A549 (cell line): ENCODE results near the gene WDR82. TPM values are rescaled to one million over a fixed set of nuclear protein-coding genes. Genes with fewer than 3 reads are reported as not detected.

Experiments
- ATAC-seq, 2 experiments: fragments of 200-7000 bp in 1 of 2; fragments of >200 bp in 1 of 2; cut with Nextera tagmentation in 1 of 2; cut with Tn5 transposase in 1 of 2; 3 replicates each; pipeline versions ENCODE4 v1.8.0 to v1.9.1; 2018 to 2020; ENCODE audit warnings: mild to moderate bottlenecking in 1 of 2, moderate library complexity in 1 of 2
- CTCF ChIA-PET: fragments of 300-600 bp; sonication (Branson Sonifier 250); formaldehyde crosslinking; extraction: SDS; loops from one replicate; lab custom pipeline; 2021; ENCODE audit warnings: antibody characterized with exemption, inconsistent platforms; lab: Yijun Ruan, JAX
- POLR2A ChIA-PET: fragments of 350-600 bp; formaldehyde crosslinking; extraction: SDS; loops from one replicate; lab custom pipeline; 2021; ENCODE audit warnings: antibody characterized with exemption, inconsistent platforms; lab: Yijun Ruan, JAX
- DNase-seq, 2 experiments: peaks; one replicate each; pipeline versions ENCODE4 v3.0.0 to v3.0.0-alpha.2; 2011 to 2016; ENCODE audit warnings: low read depth in 1 of 2, low spot score in 1 of 2
- FAIRE-seq: peaks from 2 replicates; lab custom pipeline; 2011; peaks lifted over from hg19 to GRCh38; lab: Jason Lieb, UNC
- H3K27ac ChIP-seq, 2 experiments: fragments of >200 bp; sonication (Bioruptor Twin); formaldehyde crosslinking; 3 replicates each; pipeline ENCODE4 v1.5.1; 2016 to 2017
- H3K4me1 ChIP-seq: fragments of >200 bp; sonication (Bioruptor Twin); formaldehyde crosslinking; 3 replicates; pipeline ENCODE4 v1.6.1; 2016
- H3K4me2 ChIP-seq: fragments of >200 bp; sonication (Bioruptor Twin); formaldehyde crosslinking; 3 replicates; pipeline ENCODE4 v1.6.1; 2016
- H3K4me3 ChIP-seq: fragments of >200 bp; sonication (Bioruptor Twin); formaldehyde crosslinking; 3 replicates; pipeline ENCODE4 v1.5.1; 2016
- H3K9me3 ChIP-seq: fragments of >200 bp; sonication (Bioruptor Twin); formaldehyde crosslinking; 3 replicates; pipeline ENCODE4 v1.6.1; 2016
- CBX2 ChIP-seq: fragments of 200-600 bp; sonication (generic); IDR thresholded peaks from 2 replicates; pipeline ENCODE4 v1.6.1; 2016; ENCODE audit warnings: low read depth, mild to moderate bottlenecking, borderline replicate concordance
- CEBPB ChIP-seq, 2 experiments: fragments of >200 bp in 1 of 2; sonication (Bioruptor Twin) in 1 of 2; formaldehyde crosslinking in 1 of 2; IDR thresholded peaks; 2 replicates each; pipeline ENCODE4 v1.6.1; 2012 to 2016
- CHD2 ChIP-seq: fragments of 150-350 bp; IDR thresholded peaks from 2 replicates; pipeline ENCODE4 v1.6.1; 2014; ENCODE audit warnings: low read length; ENCODE audit not compliant: partially characterized antibody
- CHD4 ChIP-seq: fragments of 200-600 bp; sonication (generic); IDR thresholded peaks from 2 replicates; pipeline ENCODE4 v1.6.1; 2016; ENCODE audit warnings: antibody characterized with exemption, mild to moderate bottlenecking, borderline replicate concordance
- EHF ChIP-seq: fragments of 250-450 bp; sonication (Bioruptor Pico); IDR thresholded peaks from 2 replicates; pipeline ENCODE4 v1.5.0; 2020; ENCODE audit warnings: mild to moderate bottlenecking
- EHMT2 ChIP-seq: fragments of 200-600 bp; sonication (generic); IDR thresholded peaks from 2 replicates; pipeline ENCODE4 v1.6.1; 2016; ENCODE audit warnings: antibody characterized with exemption, low read depth, mild to moderate bottlenecking, moderate library complexity
- EP300 ChIP-seq, 2 experiments: fragments of >200 bp; sonication (Bioruptor Twin); formaldehyde crosslinking; IDR thresholded peaks; 2 replicates in 1 of 2; 3 replicates in 1 of 2; pipeline ENCODE4 v1.6.1; 2016 to 2017
- ESRRA ChIP-seq: fragments of 150-350 bp; IDR thresholded peaks from 2 replicates; pipeline ENCODE4 v1.6.1; 2014; ENCODE audit warnings: mild to moderate bottlenecking, low read length, borderline replicate concordance
- FOSB ChIP-seq: fragments of 250-450 bp; sonication (Bioruptor Pico); IDR thresholded peaks from 2 replicates; pipeline ENCODE4 v1.5.0; 2020; ENCODE audit warnings: mild to moderate bottlenecking, moderate library complexity
- GATA3 ChIP-seq: IDR thresholded peaks from 2 replicates; pipeline ENCODE4 v1.6.1; 2012; ENCODE audit warnings: borderline replicate concordance
- HOXB13 ChIP-seq: fragments of 250-450 bp; sonication (Bioruptor Pico); IDR thresholded peaks from 2 replicates; pipeline ENCODE4 v1.5.0; 2020; ENCODE audit warnings: low read depth, mild to moderate bottlenecking, moderate library complexity
- HOXB5 ChIP-seq: fragments of 250-450 bp; sonication (Bioruptor Pico); IDR thresholded peaks from 2 replicates; pipeline ENCODE4 v1.5.0; 2020; ENCODE audit warnings: mild to moderate bottlenecking, moderate library complexity
- JUN ChIP-seq, 2 experiments: fragments of >200 bp; sonication (Bioruptor Twin); formaldehyde crosslinking; IDR thresholded peaks; 2 replicates in 1 of 2; 3 replicates in 1 of 2; pipeline ENCODE4 v1.6.1; 2016 to 2017
- MYC ChIP-seq: IDR thresholded peaks from 2 replicates; pipeline ENCODE4 v1.6.1; 2012; ENCODE audit warnings: mild to moderate bottlenecking, inconsistent platforms, low read length, improper control_type of control experiment, borderline replicate concordance
- NR3C1 ChIP-seq: fragments of >200 bp; sonication (Bioruptor Twin); formaldehyde crosslinking; IDR thresholded peaks from 3 replicates; pipeline ENCODE4 v1.6.1; 2017
- PHF8 ChIP-seq: fragments of 200-600 bp; sonication (generic); IDR thresholded peaks from 2 replicates; pipeline ENCODE4 v1.6.1; 2016; ENCODE audit warnings: low read depth, mild to moderate bottlenecking, antibody characterized with exemption, moderate library complexity, borderline replicate concordance
- POLR2A ChIP-seq: IDR thresholded peaks from 2 replicates; pipeline ENCODE4 v1.6.1; 2012; ENCODE audit warnings: mild to moderate bottlenecking, low read length
- RNF2 ChIP-seq: fragments of 200-600 bp; sonication (generic); IDR thresholded peaks from 2 replicates; pipeline ENCODE4 v1.6.1; 2016; ENCODE audit warnings: low read depth, mild to moderate bottlenecking, antibody characterized with exemption, moderate library complexity, borderline replicate concordance
- SMC3 ChIP-seq: fragments of >200 bp; sonication (Bioruptor Twin); formaldehyde crosslinking; IDR thresholded peaks from 3 replicates; pipeline ENCODE4 v1.6.1; 2018; ENCODE audit warnings: inconsistent platforms
- SREBF2 ChIP-seq: fragments of 450-650 bp; IDR thresholded peaks from 2 replicates; pipeline ENCODE4 v1.6.1; 2014; ENCODE audit warnings: mild to moderate bottlenecking, moderate library complexity
- TFCP2L1 ChIP-seq: fragments of 250-450 bp; sonication (Bioruptor Pico); IDR thresholded peaks from 2 replicates; pipeline ENCODE4 v1.5.0; 2021; ENCODE audit warnings: mild to moderate bottlenecking
- ZNF302 ChIP-seq: fragments of 250-450 bp; sonication (Bioruptor Pico); IDR thresholded peaks from 2 replicates; pipeline ENCODE4 v1.9.0; 2021; ENCODE audit warnings: inconsistent platforms, mild to moderate bottlenecking, moderate library complexity
- ZSCAN20 ChIP-seq: fragments of 250-450 bp; sonication (Bioruptor Pico); IDR thresholded peaks from 2 replicates; pipeline ENCODE4 v1.8.0; 2022; ENCODE audit warnings: mild to moderate bottlenecking, moderate library complexity
- WGBS: methylation state at CpG from one replicate; pipeline ENCODE4 v1.1.6; 2017; ENCODE audit errors: missing lambda C conversion rate; 5-methylcytosine and 5-hydroxymethylcytosine counted together
- polyA plus RNA-seq, 4 experiments: library from polyadenylated mRNA; depleted of rRNA in 3 of 4; stranded (reverse); fragments of >200 nt; fragmentation: RNase III in 1 of 4; extraction: RNeasy Plus Mini Kit Qiagen cat#74134 plus additional on column Dnase treatment in 1 of 4; gene quantifications; 2 replicates in 3 of 4; 3 replicates in 1 of 4; pipeline ENCODE4 v1.2.3, GENCODE V29; 2011 to 2017
- TF ChIP-seq, protein P1 (sequence below): fragments of >200 bp; sonication (Bioruptor Twin); formaldehyde crosslinking; IDR thresholded peaks from 3 replicates; pipeline ENCODE4 v1.5.1; 2016
- TF ChIP-seq, protein P2 (sequence below): fragments of 250-450 bp; sonication (Bioruptor Pico); IDR thresholded peaks from 2 replicates; pipeline ENCODE4 v1.5.0; 2020; ENCODE audit warnings: low read depth, mild to moderate bottlenecking, moderate library complexity
- TF ChIP-seq, protein P3 (sequence below): fragments of 250-450 bp; sonication (Bioruptor Pico); IDR thresholded peaks from 2 replicates; pipeline ENCODE4 v1.5.0; 2021; ENCODE audit warnings: mild to moderate bottlenecking, moderate library complexity, borderline replicate concordance
- TF ChIP-seq, protein P4 (sequence below): IDR thresholded peaks from 2 replicates; pipeline ENCODE4 v1.6.1; 2012

Gene WDR82
- polyA plus RNA-seq, 2 of the 4 experiments (the other 2 are of a cell fraction): 50.6 to 52.7 TPM

DNA sequence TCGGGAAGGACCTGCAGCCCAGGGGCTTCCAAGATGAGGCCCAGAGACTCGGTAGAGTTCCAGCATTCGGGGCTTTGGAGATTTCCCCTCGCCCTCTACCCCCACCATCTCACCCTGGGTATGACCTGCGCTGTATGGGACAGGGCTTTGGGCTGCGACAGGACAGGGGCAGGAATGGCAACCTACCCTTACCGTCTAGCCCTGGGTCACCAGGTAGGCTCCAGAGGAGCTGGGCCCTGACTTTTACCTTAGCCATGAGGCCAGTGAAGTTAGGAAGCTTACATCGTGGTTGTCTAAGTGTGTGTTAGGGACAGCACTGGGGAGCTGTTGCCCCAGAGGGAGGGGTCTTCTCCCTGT is 32.2 kb downstream of the WDR82 start:
- no peaks in the 10 kb centered on the region for H3K9me3 ChIP-seq
- no peak for TF ChIP-seq ZSCAN20 (CRISPR knock-in tag)
- TF ChIP-seq, protein P1, sequence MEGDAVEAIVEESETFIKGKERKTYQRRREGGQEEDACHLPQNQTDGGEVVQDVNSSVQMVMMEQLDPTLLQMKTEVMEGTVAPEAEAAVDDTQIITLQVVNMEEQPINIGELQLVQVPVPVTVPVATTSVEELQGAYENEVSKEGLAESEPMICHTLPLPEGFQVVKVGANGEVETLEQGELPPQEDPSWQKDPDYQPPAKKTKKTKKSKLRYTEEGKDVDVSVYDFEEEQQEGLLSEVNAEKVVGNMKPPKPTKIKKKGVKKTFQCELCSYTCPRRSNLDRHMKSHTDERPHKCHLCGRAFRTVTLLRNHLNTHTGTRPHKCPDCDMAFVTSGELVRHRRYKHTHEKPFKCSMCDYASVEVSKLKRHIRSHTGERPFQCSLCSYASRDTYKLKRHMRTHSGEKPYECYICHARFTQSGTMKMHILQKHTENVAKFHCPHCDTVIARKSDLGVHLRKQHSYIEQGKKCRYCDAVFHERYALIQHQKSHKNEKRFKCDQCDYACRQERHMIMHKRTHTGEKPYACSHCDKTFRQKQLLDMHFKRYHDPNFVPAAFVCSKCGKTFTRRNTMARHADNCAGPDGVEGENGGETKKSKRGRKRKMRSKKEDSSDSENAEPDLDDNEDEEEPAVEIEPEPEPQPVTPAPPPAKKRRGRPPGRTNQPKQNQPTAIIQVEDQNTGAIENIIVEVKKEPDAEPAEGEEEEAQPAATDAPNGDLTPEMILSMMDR: no peak
- no peak for TF ChIP-seq CHD2
- no peak for TF ChIP-seq RNF2
- TF ChIP-seq EHF (CRISPR knock-in tag): no peak
- no peak for TF ChIP-seq EHMT2
- TF ChIP-seq, protein P2, sequence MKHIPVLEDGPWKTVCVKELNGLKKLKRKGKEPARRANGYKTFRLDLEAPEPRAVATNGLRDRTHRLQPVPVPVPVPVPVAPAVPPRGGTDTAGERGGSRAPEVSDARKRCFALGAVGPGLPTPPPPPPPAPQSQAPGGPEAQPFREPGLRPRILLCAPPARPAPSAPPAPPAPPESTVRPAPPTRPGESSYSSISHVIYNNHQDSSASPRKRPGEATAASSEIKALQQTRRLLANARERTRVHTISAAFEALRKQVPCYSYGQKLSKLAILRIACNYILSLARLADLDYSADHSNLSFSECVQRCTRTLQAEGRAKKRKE: no peak
- TF ChIP-seq EP300 (IDR thresholded peaks at IDR 0.05): no peak
- TF ChIP-seq POLR2A: no peak
- TF ChIP-seq FOSB (CRISPR knock-in tag): no peak
- ChIA-PET CTCF (interaction anchor here (1.1 to 4.5 kb wide), 4 partner anchors 14 to 34 kb away, joined by 3 to 26 read pairs (median 6); no protein-coding TSS in a partner anchor), POLR2A (interaction anchor here (1.9 kb wide), 1 partner anchor 32 kb away, joined by 10 read pairs; the partner anchor contains the start of gene WDR82)
- WGBS: 56% methylated on average over 7 of the region's 8 CpGs
- DNase-seq (no peak), ATAC-seq (peak; percentile 25 to 49; a peak in 4 of 6 replicates), FAIRE-seq (no peak)
- peak overlapping the region; percentile 83 to 93 for H3K27ac ChIP-seq
- H3K4me3 ChIP-seq: peak overlapping the region; percentile 71
- H3K4me1 ChIP-seq: peaks cover 5% of the 10 kb centered on the region; the same call in 2 of the 3 replicates
- peak overlapping the region; percentile 97 for H3K4me2 ChIP-seq

DNA sequence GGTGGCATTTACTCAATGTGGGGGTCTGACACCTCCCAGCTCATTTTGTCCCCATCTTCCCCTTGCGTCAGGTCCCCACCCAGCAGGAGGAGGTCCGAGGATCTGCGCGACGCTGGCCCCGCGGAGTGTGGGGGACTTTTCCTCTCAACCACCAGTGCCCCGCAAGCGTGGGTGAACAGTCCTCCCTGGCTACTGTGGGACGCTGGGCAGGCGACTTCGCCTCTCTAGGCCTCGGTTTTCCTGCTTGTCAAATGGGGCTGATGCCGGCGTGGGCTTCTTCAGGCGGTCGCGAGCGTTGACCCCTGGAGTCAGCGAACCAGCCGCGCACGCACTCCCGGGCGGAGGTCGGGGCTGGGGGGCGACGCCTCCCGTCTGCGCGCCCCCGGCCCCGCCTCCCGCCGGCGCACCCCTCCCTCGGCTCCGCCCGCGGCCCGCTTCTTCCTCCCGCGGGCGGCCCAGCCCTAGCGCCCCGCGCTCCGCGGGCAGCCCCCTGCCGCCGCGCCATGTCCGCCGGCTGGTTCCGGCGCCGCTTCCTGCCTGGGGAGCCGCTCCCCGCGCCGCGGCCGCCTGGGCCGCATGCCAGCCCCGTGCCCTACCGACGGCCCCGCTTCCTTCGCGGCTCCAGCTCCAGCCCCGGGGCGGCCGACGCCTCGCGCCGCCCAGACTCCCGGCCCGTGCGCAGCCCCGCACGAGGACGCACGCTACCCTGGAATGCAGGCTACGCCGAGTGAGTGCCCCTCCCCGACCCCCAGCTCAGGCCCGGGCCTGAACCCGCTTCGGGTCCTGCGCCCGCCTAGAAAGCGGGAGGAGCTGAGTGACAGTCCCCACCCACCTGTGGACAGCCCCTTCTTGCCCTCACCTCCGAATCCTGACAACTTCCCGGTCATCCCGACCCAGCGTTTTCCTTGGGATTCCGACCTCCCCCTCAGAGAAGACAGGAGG is 32.9 kb downstream of the WDR82 start, which contains the start of gene PPM1M:
Gene PPM1M, plus strand, starts transcription at position 438 of the 942 bp plus-strand sequence. Its CDS starts 66 bp downstream, at position 504.
- peak within 1 kb of the TSS; percentile 83 to 93 for H3K27ac ChIP-seq
- DNase-seq (peak; percentile 35 to 46), FAIRE-seq (no peak), ATAC-seq (peak; percentile 57 to 75)
- ChIA-PET CTCF (interaction anchor here (1.1 to 4.5 kb wide), 4 partner anchors 14 to 35 kb away, joined by 3 to 26 read pairs (median 6); no protein-coding TSS in a partner anchor), POLR2A (interaction anchor here (1.9 kb wide), 1 partner anchor 33 kb away, joined by 10 read pairs; the partner anchor contains the start of gene WDR82)
- H3K4me2 ChIP-seq: peak within 1 kb of the TSS; percentile 97
- H3K4me3 ChIP-seq: peak within 1 kb of the TSS; percentile 71
- peaks cover 8% of the 10 kb centered on the region for H3K4me1 ChIP-seq
- WGBS: 21% methylated on average over 14 of the region's 98 CpGs
- H3K9me3 ChIP-seq: no peaks in the 10 kb centered on the region
- TF ChIP-seq ZNF302 (CRISPR knock-in tag) (no peak), FOSB (CRISPR knock-in tag) (no peak), GATA3 (no peak), CBX2 (no peak), HOXB5 (no peak), MYC (no peak), HOXB13 (CRISPR knock-in tag) (no peak), TFCP2L1 (CRISPR knock-in tag) (no peak), SREBF2 (no peak), NR3C1 (no peak), SMC3 (no peak), CEBPB (IDR thresholded peaks at IDR 0.05) (no peak), JUN (IDR thresholded peaks at IDR 0.05) (peak in 1 of 2 experiments; percentile 35; a peak in 1 of 5 replicates), ESRRA (no peak), CHD4 (no peak), POLR2A (peak; percentile 19), PHF8 (0 out of 2 replicates have a peak, but pooled peaks have one; percentile 22)
- TF ChIP-seq, protein P3, sequence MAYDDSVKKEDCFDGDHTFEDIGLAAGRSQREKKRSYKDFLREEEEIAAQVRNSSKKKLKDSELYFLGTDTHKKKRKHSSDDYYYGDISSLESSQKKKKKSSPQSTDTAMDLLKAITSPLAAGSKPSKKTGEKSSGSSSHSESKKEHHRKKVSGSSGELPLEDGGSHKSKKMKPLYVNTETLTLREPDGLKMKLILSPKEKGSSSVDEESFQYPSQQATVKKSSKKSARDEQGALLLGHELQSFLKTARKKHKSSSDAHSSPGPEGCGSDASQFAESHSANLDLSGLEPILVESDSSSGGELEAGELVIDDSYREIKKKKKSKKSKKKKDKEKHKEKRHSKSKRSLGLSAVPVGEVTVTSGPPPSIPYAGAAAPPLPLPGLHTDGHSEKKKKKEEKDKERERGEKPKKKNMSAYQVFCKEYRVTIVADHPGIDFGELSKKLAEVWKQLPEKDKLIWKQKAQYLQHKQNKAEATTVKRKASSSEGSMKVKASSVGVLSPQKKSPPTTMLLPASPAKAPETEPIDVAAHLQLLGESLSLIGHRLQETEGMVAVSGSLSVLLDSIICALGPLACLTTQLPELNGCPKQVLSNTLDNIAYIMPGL: no peak
- TF ChIP-seq, protein P2: no peak
- TF ChIP-seq, protein P4, sequence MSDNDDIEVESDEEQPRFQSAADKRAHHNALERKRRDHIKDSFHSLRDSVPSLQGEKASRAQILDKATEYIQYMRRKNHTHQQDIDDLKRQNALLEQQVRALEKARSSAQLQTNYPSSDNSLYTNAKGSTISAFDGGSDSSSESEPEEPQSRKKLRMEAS: peak; percentile 71
- TF ChIP-seq, protein P1: no peak
